K562 (cell line): ENCODE data around the gene ADD3. TPM values are rescaled to one million over a fixed set of nuclear protein-coding genes. Genes with fewer than 3 reads are reported as not detected.
A peak's percentile ranks its signal among the peaks of the same experiment; 100 is the strongest.

Source experiments
- ARID2 ChIP-seq: fragments of 450-650 bp; IDR thresholded peaks from 2 replicates; pipeline ENCODE4 v1.6.1; 2017; ENCODE audit warnings: antibody characterized with exemption, mild to moderate bottlenecking
- GTF2E2 ChIP-seq: fragments of 200-800 bp; sonication (Bioruptor generic); IDR thresholded peaks from 2 replicates; pipeline ENCODE4 v1.6.1; 2016; ENCODE audit warnings: missing genetic modification characterization, missing compliant biosample characterization
- HNRNPLL ChIP-seq: fragments of 200-400 bp; formaldehyde crosslinking; IDR thresholded peaks from 2 replicates; pipeline ENCODE4 v1.6.1; 2017; ENCODE audit warnings: low read length, low read depth, mild to moderate bottlenecking; ENCODE audit not compliant: poor library complexity, severe bottlenecking
- IRF9 ChIP-seq: fragments of 450-650 bp; IDR thresholded peaks from 2 replicates; pipeline ENCODE4 v1.6.1; 2016; ENCODE audit warnings: missing biosample characterization, missing genetic modification characterization
- MAX ChIP-seq: sonication (generic); formaldehyde crosslinking; IDR thresholded peaks from 2 replicates; pipeline ENCODE4 v1.9.0; 2022; ENCODE audit warnings: mild to moderate bottlenecking, missing genetic modification reagents
- MCM2 ChIP-seq: fragments of 450-650 bp; IDR thresholded peaks from 2 replicates; pipeline ENCODE4 v1.6.1; 2017; ENCODE audit warnings: low read depth, mild to moderate bottlenecking
- MYC ChIP-seq, 2 experiments: fragments of 250-450 bp in 1 of 2; sonication (Bioruptor Pico) in 1 of 2; IDR thresholded peaks; 2 replicates each; pipeline versions ENCODE4 v1.5.1 to v1.6.1; 2012 to 2021; ENCODE audit warnings: low read depth in 2 of 2, borderline replicate concordance in 1 of 2, improper control_type of control experiment in 1 of 2, low read length in 1 of 2, mild to moderate bottlenecking in 1 of 2, moderate library complexity in 1 of 2
- SOX6 ChIP-seq: fragments of 450-650 bp; IDR thresholded peaks from 2 replicates; pipeline ENCODE4 v1.6.1; 2014; ENCODE audit warnings: mild to moderate bottlenecking
- TARDBP ChIP-seq: fragments of 450-650 bp; IDR thresholded peaks from 2 replicates; pipeline ENCODE4 v1.6.1; 2016
- TRIM25 ChIP-seq: fragments of 450-650 bp; IDR thresholded peaks from 2 replicates; pipeline ENCODE4 v1.7.0; 2016; ENCODE audit warnings: borderline replicate concordance
- ZNF318 ChIP-seq, 2 experiments: fragments of 450-650 bp; IDR thresholded peaks; 2 replicates each; pipeline ENCODE4 v1.6.1; 2016; ENCODE audit warnings: mild to moderate bottlenecking in 2 of 2, borderline replicate concordance in 1 of 2, low read depth in 1 of 2, moderate library complexity in 1 of 2
- ZNF561 ChIP-seq: fragments of 450-650 bp; formaldehyde crosslinking; conservative IDR thresholded peaks from 2 replicates; pipeline ENCODE4 v1.4.0; 2020; ENCODE audit warnings: mild to moderate bottlenecking, moderate library complexity
- polyA plus RNA-seq, 8 experiments: library from polyadenylated mRNA; depleted of rRNA in 4 of 8; stranded (reverse) in 5 of 8; unstranded in 3 of 8; fragments of >200 nt; fragmentation: Nextera tagmentation in 2 of 8; fragmentation: Illumina TruSeq in 1 of 8; extraction: Ambion mirVana in 2 of 8; extraction: Trizol in 1 of 8; gene quantifications; 2 replicates each; pipeline versions ENCODE4 v1.2.1 to v1.2.3, GENCODE V29; 2011 to 2014; ENCODE audit warnings: inconsistent platforms in 1 of 8, missing spikeins in 1 of 8
- total RNA-seq, 7 experiments: library from RNA; depleted of rRNA in 6 of 7; stranded (reverse); fragments of >200 nt in 6 of 7; fragmentation: Illumina TruSeq in 2 of 7; extraction: Trizol in 2 of 7; gene quantifications; 2 replicates each; pipeline versions ENCODE4 v1.2.1 to v1.2.3, GENCODE V29; 2011 to 2021; ENCODE audit warnings: low replicate concordance in 1 of 7
- TF ChIP-seq, protein P1 (sequence below): fragments of 250-450 bp; sonication (Bioruptor Pico); IDR thresholded peaks from 2 replicates; pipeline ENCODE4 v1.8.0; 2022; ENCODE audit warnings: moderate library complexity, mild to moderate bottlenecking, inconsistent platforms
- TF ChIP-seq, protein P2 (sequence below): sonication (generic); formaldehyde crosslinking; IDR thresholded peaks from 2 replicates; pipeline ENCODE4 v1.8.1; 2022; ENCODE audit warnings: missing genetic modification reagents

The ADD3 gene
- total and polyA plus RNA-seq, 9 of the 15 experiments (the other 6 are each of a cell fraction or from before 2014, with no cell fraction given): 13.2 to 125 (median 31.7) TPM

DNA sequence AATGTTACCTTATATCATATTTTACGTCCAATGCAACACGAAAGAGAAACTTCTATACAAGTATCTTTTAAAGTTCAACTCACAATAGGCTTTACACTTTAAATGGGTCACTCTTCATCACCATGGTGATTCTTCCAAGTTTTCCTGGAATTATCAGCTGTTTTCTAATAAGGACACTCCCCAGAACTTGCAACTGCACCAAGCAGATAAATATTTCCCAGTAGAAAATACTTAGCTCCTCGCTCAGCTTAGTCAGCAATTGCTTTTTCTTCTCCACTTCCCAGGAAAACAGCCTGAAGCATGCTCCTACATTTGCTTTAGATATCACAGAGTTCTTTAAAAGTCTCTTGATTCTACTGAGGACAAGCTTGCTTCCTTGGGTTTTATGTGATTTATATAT is 25.7 kb upstream of the ADD3 start (continued):
- no peak for TF ChIP-seq HNRNPLL
- TF ChIP-seq SOX6: peak; percentile 29; the same call in 1 of the 2 replicates
- TF ChIP-seq MAX (CRISPR knock-in tag): no peak
- no peak for TF ChIP-seq ZNF561
- TF ChIP-seq ARID2: no peak
- TF ChIP-seq TRIM25: no peak
- TF ChIP-seq ZNF318 (IDR thresholded peaks at IDR 0.05; ENCODE audit: borderline replicate concordance in 1 of 2, low read depth in 1 of 2): no peak
- TF ChIP-seq MCM2: no peak
- no peak for TF ChIP-seq TARDBP
- TF ChIP-seq, protein P1, sequence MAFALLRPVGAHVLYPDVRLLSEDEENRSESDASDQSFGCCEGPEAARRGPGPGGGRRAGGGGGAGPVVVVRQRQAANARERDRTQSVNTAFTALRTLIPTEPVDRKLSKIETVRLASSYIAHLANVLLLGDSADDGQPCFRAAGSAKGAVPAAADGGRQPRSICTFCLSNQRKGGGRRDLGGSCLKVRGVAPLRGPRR: no peak
- no peak for TF ChIP-seq IRF9 (tag)
- TF ChIP-seq, protein P2, sequence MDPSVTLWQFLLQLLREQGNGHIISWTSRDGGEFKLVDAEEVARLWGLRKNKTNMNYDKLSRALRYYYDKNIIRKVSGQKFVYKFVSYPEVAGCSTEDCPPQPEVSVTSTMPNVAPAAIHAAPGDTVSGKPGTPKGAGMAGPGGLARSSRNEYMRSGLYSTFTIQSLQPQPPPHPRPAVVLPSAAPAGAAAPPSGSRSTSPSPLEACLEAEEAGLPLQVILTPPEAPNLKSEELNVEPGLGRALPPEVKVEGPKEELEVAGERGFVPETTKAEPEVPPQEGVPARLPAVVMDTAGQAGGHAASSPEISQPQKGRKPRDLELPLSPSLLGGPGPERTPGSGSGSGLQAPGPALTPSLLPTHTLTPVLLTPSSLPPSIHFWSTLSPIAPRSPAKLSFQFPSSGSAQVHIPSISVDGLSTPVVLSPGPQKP (CRISPR knock-in tag): no peak
- TF ChIP-seq GTF2E2 (tag): no peak
- TF ChIP-seq MYC (IDR thresholded peaks at IDR 0.05; ENCODE audit: low read depth, low read length): no peak
- no peak for TF ChIP-seq MYC (CRISPR knock-in tag; IDR thresholded peaks at IDR 0.05; ENCODE audit: borderline replicate concordance, low read depth)
